H1 (cell line): ENCODE measurements around the gene TOMT. TPM values are rescaled to one million over a fixed set of nuclear protein-coding genes. Genes with fewer than 3 reads are reported as not detected.

Experiments used
- CTCF ChIA-PET: fragments of 300-600 bp; sonication (Branson Sonifier 250); formaldehyde crosslinking; loops from one replicate; lab custom pipeline; 2021; ENCODE audit not compliant: partially characterized antibody; lab: Charles Lee
- POLR2A ChIA-PET: fragments of 300-600 bp; sonication (Branson Sonifier 250); formaldehyde crosslinking; loops from one replicate; lab custom pipeline; 2021; ENCODE audit warnings: inconsistent platforms; ENCODE audit not compliant: partially characterized antibody; lab: Charles Lee
- DNase-seq, 2 experiments: peaks; one replicate each; pipeline versions ENCODE4 v3.0.0 to v3.0.0-alpha.2; 2010 to 2022; ENCODE audit warnings: low spot score in 2 of 2, low read depth in 1 of 2, mixed read lengths in 1 of 2
- FAIRE-seq: peaks from 2 replicates; lab custom pipeline; 2011; peaks lifted over from hg19 to GRCh38; lab: Jason Lieb, UNC
- H2AFZ ChIP-seq: 2 replicates; pipeline ENCODE4 v1.8.1; 2012; ENCODE audit warnings: low read length, inconsistent platforms
- H2AK5ac ChIP-seq: 2 replicates; pipeline ENCODE4 v1.6.1; 2013; ENCODE audit warnings: low read depth, low read length
- H2BK120ac ChIP-seq: replicated peaks from 2 replicates; pipeline ENCODE3; 2013; ENCODE audit warnings: low read depth, low read length, inconsistent platforms
- H2BK12ac ChIP-seq: 2 replicates; pipeline ENCODE4 v1.6.1; 2013; ENCODE audit warnings: low read depth, low read length
- H2BK15ac ChIP-seq: 2 replicates; pipeline ENCODE4 v1.6.1; 2013; ENCODE audit warnings: low read length
- H2BK20ac ChIP-seq: 2 replicates; pipeline ENCODE4 v1.6.1; 2013; ENCODE audit warnings: low read length
- H2BK5ac ChIP-seq: 2 replicates; pipeline ENCODE4 v1.6.1; 2013; ENCODE audit warnings: low read depth, low read length
- H3K14ac ChIP-seq: 2 replicates; pipeline ENCODE4 v1.6.1; 2013; ENCODE audit warnings: inconsistent platforms; ENCODE audit not compliant: insufficient read length
- H3K18ac ChIP-seq: 2 replicates; pipeline ENCODE4 v1.6.1; 2013; ENCODE audit warnings: low read length; ENCODE audit errors: extremely low read depth
- H3K23ac ChIP-seq: 2 replicates; pipeline ENCODE4 v1.6.1; 2013; ENCODE audit warnings: inconsistent platforms; ENCODE audit not compliant: insufficient read length
- H3K23me2 ChIP-seq: 2 replicates; pipeline ENCODE4 v1.6.1; 2013; ENCODE audit warnings: low read depth, low read length
- H3K27ac ChIP-seq: 2 replicates; pipeline ENCODE4 v1.6.1; 2011; ENCODE audit warnings: low read depth, low read length, inconsistent platforms
- H3K27me3 ChIP-seq, 4 experiments: replicated peaks in 1 of 4; 1 replicate in 1 of 4; 2 replicates in 3 of 4; pipeline versions ENCODE4 v1.6.1 to v1.8.1; 2011 to 2013; ENCODE audit warnings: low read length in 3 of 4, mild to moderate bottlenecking in 3 of 4, inconsistent platforms in 2 of 4, mixed read lengths in 2 of 4, moderate library complexity in 1 of 4; ENCODE audit not compliant: control insufficient read depth in 3 of 4, insufficient read depth in 3 of 4; ENCODE audit errors: extremely low read depth in 1 of 4
- H3K36me3 ChIP-seq, 4 experiments: 2 replicates each; pipeline versions ENCODE4 v1.6.1 to v1.8.1; 2011 to 2013; ENCODE audit warnings: mild to moderate bottlenecking in 4 of 4, low read length in 3 of 4, moderate library complexity in 2 of 4, control low read depth in 1 of 4, inconsistent platforms in 1 of 4; ENCODE audit not compliant: insufficient read depth in 4 of 4, control insufficient read depth in 2 of 4
- H3K4ac ChIP-seq: replicated peaks from 2 replicates; pipeline ENCODE3; 2013; ENCODE audit warnings: low read length, low read depth, mixed read lengths, inconsistent platforms; ENCODE audit not compliant: insufficient read length
- H3K4me1 ChIP-seq, 4 experiments: replicated peaks in 1 of 4; 1 replicate in 1 of 4; 2 replicates in 3 of 4; pipeline versions ENCODE4 v1.6.1 to v1.8.1; 2011 to 2013; ENCODE audit warnings: low read length in 3 of 4, inconsistent platforms in 2 of 4, mixed read lengths in 1 of 4; ENCODE audit not compliant: insufficient read depth in 4 of 4, control insufficient read depth in 3 of 4
- H3K4me2 ChIP-seq, 2 experiments: 2 replicates each; pipeline versions ENCODE4 v1.6.1 to v1.8.1; 2011 to 2013; ENCODE audit warnings: low read depth in 2 of 2, low read length in 2 of 2, control low read depth in 1 of 2, inconsistent platforms in 1 of 2, mild to moderate bottlenecking in 1 of 2; ENCODE audit not compliant: insufficient read depth in 1 of 2
- H3K4me3 ChIP-seq, 4 experiments: fragments of 200-600, 300-600 bp in 1 of 4; sonication (generic), shearing (Covaris generic), sonication (Bioruptor Twin) in 1 of 4; 2 replicates each; pipeline versions ENCODE4 v1.5.1 to v1.8.1; 2011 to 2016; ENCODE audit warnings: low read length in 4 of 4, low read depth in 3 of 4, control low read depth in 2 of 4, inconsistent platforms in 2 of 4, mild to moderate bottlenecking in 2 of 4, mixed read lengths in 1 of 4, moderate library complexity in 1 of 4; ENCODE audit not compliant: insufficient read depth in 2 of 4; ENCODE audit errors: extremely low read depth in 1 of 4
- H3K56ac ChIP-seq: replicated peaks from 2 replicates; pipeline ENCODE3; 2013; ENCODE audit warnings: low read depth, mild to moderate bottlenecking, mixed read lengths, low read length, inconsistent platforms; ENCODE audit not compliant: insufficient read length
- H3K79me1 ChIP-seq: 2 replicates; pipeline ENCODE4 v1.6.1; 2013; ENCODE audit warnings: low read depth, low read length, control low read depth
- H3K79me2 ChIP-seq, 2 experiments: 2 replicates each; pipeline versions ENCODE4 v1.6.1 to v1.8.1; 2012 to 2013; ENCODE audit warnings: low read length in 2 of 2, mild to moderate bottlenecking in 2 of 2, inconsistent platforms in 1 of 2; ENCODE audit not compliant: insufficient read depth in 2 of 2, control insufficient read depth in 1 of 2
- H3K9ac ChIP-seq, 4 experiments: replicated peaks in 1 of 4; 1 replicate in 1 of 4; 2 replicates in 3 of 4; pipeline versions ENCODE4 v1.6.1 to v1.8.1; 2011 to 2013; ENCODE audit warnings: low read depth in 3 of 4, low read length in 3 of 4, control low read depth in 2 of 4, mild to moderate bottlenecking in 2 of 4, moderate library complexity in 2 of 4, inconsistent platforms in 1 of 4; ENCODE audit errors: extremely low read depth in 1 of 4
- H3K9me3 ChIP-seq, 2 experiments: 2 replicates each; pipeline versions ENCODE4 v1.6.1 to v1.8.1; 2012 to 2013; ENCODE audit warnings: mild to moderate bottlenecking in 2 of 2, moderate library complexity in 2 of 2, control low read depth in 1 of 2, inconsistent platforms in 1 of 2, low read depth in 1 of 2, low read length in 1 of 2, mixed read lengths in 1 of 2; ENCODE audit not compliant: insufficient read depth in 2 of 2
- H4K20me1 ChIP-seq, 2 experiments: replicated peaks in 1 of 2; 2 replicates each; pipeline versions ENCODE3 to v1.8.1; 2011 to 2013; ENCODE audit warnings: inconsistent platforms in 2 of 2, low read length in 2 of 2, mild to moderate bottlenecking in 1 of 2; ENCODE audit not compliant: insufficient read depth in 2 of 2, control insufficient read depth in 1 of 2
- H4K5ac ChIP-seq: 2 replicates; pipeline ENCODE4 v1.6.1; 2013; ENCODE audit warnings: low read length, low read depth, mixed read lengths, inconsistent platforms; ENCODE audit not compliant: insufficient read length
- H4K8ac ChIP-seq: 2 replicates; pipeline ENCODE4 v1.8.0; 2013; ENCODE audit warnings: mild to moderate bottlenecking, moderate library complexity, low read length, inconsistent platforms; ENCODE audit not compliant: insufficient read depth; ENCODE audit errors: extremely low read depth
- H4K91ac ChIP-seq: replicated peaks from 2 replicates; pipeline ENCODE3; 2013; ENCODE audit warnings: low read length, mixed read lengths, inconsistent platforms; ENCODE audit not compliant: insufficient read length
- ATF2 ChIP-seq: IDR thresholded peaks from 2 replicates; pipeline ENCODE4 v1.6.1; 2012; ENCODE audit warnings: low read length, inconsistent platforms
- CBX5 ChIP-seq: fragments of 300-800, 300-1000 bp; sonication (generic); IDR thresholded peaks from 2 replicates; pipeline ENCODE4 v1.7.1; 2016; ENCODE audit warnings: antibody characterized with exemption, low read length, low read depth
- SIX5 ChIP-seq: IDR thresholded peaks from 2 replicates; pipeline ENCODE4 v1.6.1; 2011; ENCODE audit warnings: mild to moderate bottlenecking, low read depth, low read length
- WGBS, 2 experiments: shearing (Covaris generic) in 1 of 2; methylation state at CpG; one replicate each; pipeline versions ENCODE4 v1.1.6 to v1.1.7; 2013 to 2015; ENCODE audit warnings: low lambda C conversion rate in 2 of 2, mixed read lengths in 2 of 2, inconsistent platforms in 1 of 2, low coverage in 1 of 2, missing lambda C conversion rate in 1 of 2; ENCODE audit not compliant: insufficient replicate concordance in 2 of 2, insufficient coverage in 1 of 2, insufficient read length in 1 of 2; ENCODE audit errors: extremely low coverage in 1 of 2, missing lambda C conversion rate in 1 of 2; 5-methylcytosine and 5-hydroxymethylcytosine counted together
- polyA plus RNA-seq, 7 experiments: library from polyadenylated mRNA; depleted of rRNA in 3 of 7; stranded (reverse) in 5 of 7; unstranded in 2 of 7; fragments of >200 nt in 5 of 7; fragments of 200-250 nt in 2 of 7; gene quantifications; 1 replicate in 5 of 7; 2 replicates in 1 of 7; 4 replicates in 1 of 7; pipeline versions ENCODE4 v1.2.1 to v1.2.3, GENCODE V29; 2011 to 2013; ENCODE audit warnings: missing spikeins in 2 of 7, mixed read lengths in 2 of 7
- total RNA-seq: library from RNA; stranded (reverse); fragmentation: NEBNext Ultra II Directional; extraction: Animal tissue kit (Norgen Biotek cat#: 25700); gene quantifications from 2 replicates; pipeline ENCODE4 v1.2.1, GENCODE V29; 2021

The TOMT gene
- total and polyA plus RNA-seq, 2 of the 8 experiments (the other 6 are each of a cell fraction or from before 2014, with no cell fraction given) = 0.11 TPM; not detected in 1

GRCh38 chr11:72132646-72133045, 26.9 kb downstream of the TOMT start:
- Histone ChIP-seq H3K4me3 (no peak overlapping the region), H4K20me1 (no peaks in the 10 kb centered on the region), H3K27me3 (no peaks in the 10 kb centered on the region; a peak in 2 of 7 replicates), H3K23ac (no peak overlapping the region), H3K18ac (no peak overlapping the region), H3K23me2 (no peaks in the 10 kb centered on the region; the same call in 1 of the 2 replicates), H3K9ac (no peak overlapping the region), H2BK20ac (no peak overlapping the region), H3K79me1 (no peaks in the 10 kb centered on the region), H3K14ac (no peak overlapping the region), H2BK15ac (no peak overlapping the region), H2AK5ac (no peak overlapping the region), H4K91ac (no peak overlapping the region), H2AFZ (no peak overlapping the region), H4K8ac (no peak overlapping the region), H2BK120ac (no peak overlapping the region), H3K79me2 (no peaks in the 10 kb centered on the region), H3K9me3 (peaks cover 13 to 14% of the 10 kb centered on the region in 2 experiments), H3K56ac (no peak overlapping the region), H3K36me3 (no peaks in the 10 kb centered on the region), H3K27ac (no peak overlapping the region), H3K4me1 (no peaks in the 10 kb centered on the region), H2BK12ac (no peak overlapping the region), H2BK5ac (no peak overlapping the region), H3K4me2 (no peak overlapping the region), H4K5ac (no peak overlapping the region), H3K4ac (no peak overlapping the region)
- ChIA-PET POLR2A (no interaction called here), CTCF (interaction anchor here (1.2 to 1.4 kb wide), 3 partner anchors 11 to 298 kb away, joined by 3 to 6 read pairs (median 4); no protein-coding TSS in a partner anchor)
- WGBS, 2 experiments = 98% methylated on average over 2 of the region's 2 CpGs; no CpG with 5 or more reads in 1 of the 2 experiments
- no peak for DNase-seq
- TF ChIP-seq CBX5 = no peak
- no peak for TF ChIP-seq ATF2
- no peak for TF ChIP-seq SIX5
- no peak for FAIRE-seq
